WERI-Rb-1 (cell line): Measurements from ENCODE around the gene TMEM258.

ENCODE experiments used
- DNase-seq: peaks from one replicate; pipeline ENCODE4 v3.0.0-alpha.2; 2020
- H3K27ac ChIP-seq: fragments of 250-450 bp; sonication (Bioruptor Pico); 2 replicates; pipeline ENCODE4 v1.5.1; 2020; ENCODE audit warnings: mild to moderate bottlenecking, moderate library complexity
- H3K27me3 ChIP-seq: fragments of 250-450 bp; sonication (Bioruptor Pico); 2 replicates; pipeline ENCODE4 v1.5.1; 2021; ENCODE audit warnings: mild to moderate bottlenecking, low read depth, moderate library complexity; ENCODE audit not compliant: insufficient read depth, severe bottlenecking
- H3K36me3 ChIP-seq: fragments of 250-450 bp; sonication (Bioruptor Pico); 2 replicates; pipeline ENCODE4 v1.5.1; 2020; ENCODE audit warnings: mild to moderate bottlenecking, moderate library complexity
- H3K4me3 ChIP-seq: 2 replicates; pipeline ENCODE4 v1.5.1; 2011; ENCODE audit warnings: low read depth, mild to moderate bottlenecking, control low read depth, low read length
- H3K9me3 ChIP-seq: fragments of 250-450 bp; sonication (Bioruptor Pico); 2 replicates; pipeline ENCODE4 v1.5.1; 2021; ENCODE audit warnings: mild to moderate bottlenecking, moderate library complexity; ENCODE audit not compliant: severe bottlenecking
- CTCF ChIP-seq: IDR thresholded peaks from 2 replicates; pipeline ENCODE4 v1.5.1; 2011; ENCODE audit warnings: low read depth, mild to moderate bottlenecking, control low read depth, inconsistent platforms, low read length

Gene TMEM258

GRCh38 chr11:61742391-61742790 lies 50.0 kb downstream of the TMEM258 start:
- DNase-seq: no peak
- H3K27ac ChIP-seq: no peak overlapping the region
- no peaks in the 10 kb centered on the region for H3K27me3 ChIP-seq

GRCh38 chr11:61739966-61740365 lies 52.4 kb downstream of the TMEM258 start:
- Histone ChIP-seq H3K27me3 (no peaks in the 10 kb centered on the region), H3K27ac (no peak overlapping the region), H3K9me3 (no peaks in the 10 kb centered on the region), H3K4me3 (no peak overlapping the region), H3K36me3 (no peaks in the 10 kb centered on the region)
- no peak for TF ChIP-seq CTCF
- no peak for DNase-seq

More at GRCh38 chr11:61742391-61742790, 50.0 kb downstream of the TMEM258 start:
- Histone ChIP-seq H3K9me3 (no peaks in the 10 kb centered on the region), H3K36me3 (no peaks in the 10 kb centered on the region), H3K4me3 (no peak overlapping the region)
- no peak for TF ChIP-seq CTCF

DNA sequence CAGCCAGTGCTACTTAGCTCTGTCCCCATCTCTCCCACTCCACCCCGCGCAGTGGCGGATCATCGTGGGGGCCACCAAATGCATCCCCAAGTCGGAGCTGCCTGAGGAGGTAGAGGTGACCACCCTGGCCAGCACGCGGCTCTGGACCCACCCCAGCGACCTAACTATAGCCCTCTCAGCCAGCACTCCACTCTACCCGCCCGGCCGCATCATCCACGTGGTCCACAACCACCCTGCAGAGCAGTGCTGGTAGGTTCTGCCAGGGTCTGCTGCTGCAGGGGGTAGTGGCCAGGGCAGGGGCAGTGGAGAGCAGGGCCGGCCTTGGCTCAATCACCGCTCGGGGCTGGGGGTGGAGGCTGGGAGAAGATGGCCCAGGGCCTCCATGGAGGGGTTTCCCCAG lies 53.0 kb downstream of the TMEM258 start:
- no peaks in the 10 kb centered on the region for H3K27me3 ChIP-seq
- no peaks in the 10 kb centered on the region for H3K9me3 ChIP-seq
- H3K36me3 ChIP-seq: no peaks in the 10 kb centered on the region
- no peak for DNase-seq
- no peak overlapping the region for H3K27ac ChIP-seq
- no peak for TF ChIP-seq CTCF
- no peak overlapping the region for H3K4me3 ChIP-seq
